Measurements from ENCODE around the gene ANKRD37.

ANKRD37 gene

GRCh38 chr4:185424905-185425646 lies 28.4 kb downstream of the ANKRD37 start:
- DNase-seq, result peak; percentile 37
- H3K4me1 Mint-ChIP-seq (ENCODE audit: low read depth), result peaks cover 35% of the 10 kb centered on the region
- peak overlapping the region; percentile 83 for H3K4me3 Mint-ChIP-seq
- H3K27me3 Mint-ChIP-seq, result peaks cover 3% of the 10 kb centered on the region
- peaks cover 39% of the 10 kb centered on the region for H3K36me3 Mint-ChIP-seq (ENCODE audit: low read depth)
- peak overlapping the region; percentile 100 for H3K27ac Mint-ChIP-seq
- H3K9me3 Mint-ChIP-seq, result no peaks in the 10 kb centered on the region

- H3K4me3 Mint-ChIP-seq, result peak within 1 kb of the TSS; percentile 83
- H3K36me3 Mint-ChIP-seq (ENCODE audit: low read depth), result peaks cover 33% of the 10 kb centered on the region
- H3K27ac Mint-ChIP-seq, result peak within 1 kb of the TSS; percentile 100
- H3K4me1 Mint-ChIP-seq (ENCODE audit: low read depth), result peaks cover 35% of the 10 kb centered on the region
- no peaks in the 10 kb centered on the region for H3K9me3 Mint-ChIP-seq
- peak; percentile 97 for DNase-seq
- H3K27me3 Mint-ChIP-seq, result peaks cover 3% of the 10 kb centered on the region
Observed at GRCh38 chr4:185425647-185426352, 29.2 kb downstream of the ANKRD37 start, which contains the start of gene UFSP2. Gene UFSP2 (minus strand): TSS chr4:185425964. CDS start chr4:185425868, 96 bp downstream.

- peaks cover 3% of the 10 kb centered on the region for H3K27me3 Mint-ChIP-seq
- DNase-seq, result no peak
- H3K36me3 Mint-ChIP-seq (ENCODE audit: low read depth), result peaks cover 20% of the 10 kb centered on the region
- no peaks in the 10 kb centered on the region for H3K9me3 Mint-ChIP-seq
- peak overlapping the region; percentile 22 for H3K4me3 Mint-ChIP-seq
- no peak overlapping the region for H3K27ac Mint-ChIP-seq
- H3K4me1 Mint-ChIP-seq (ENCODE audit: low read depth), result peaks cover 24% of the 10 kb centered on the region
Observed at GRCh38 chr4:185426960-185427688, 30.5 kb downstream of the ANKRD37 start.

- peaks cover 3% of the 10 kb centered on the region for H3K27me3 Mint-ChIP-seq
- peaks cover 12% of the 10 kb centered on the region for H3K36me3 Mint-ChIP-seq (ENCODE audit: low read depth)
- no peak overlapping the region for H3K4me3 Mint-ChIP-seq
- no peak overlapping the region for H3K27ac Mint-ChIP-seq
- H3K9me3 Mint-ChIP-seq, result no peaks in the 10 kb centered on the region
- DNase-seq, result no peak
- H3K4me1 Mint-ChIP-seq (ENCODE audit: low read depth), result peaks cover 9% of the 10 kb centered on the region
Observed at GRCh38 chr4:185429660-185430059, 33.0 kb downstream of the ANKRD37 start.

GRCh38 chr4:185435466-185435865 lies 38.8 kb downstream of the ANKRD37 start:
- no peaks in the 10 kb centered on the region for H3K4me1 Mint-ChIP-seq (ENCODE audit: low read depth)
- H3K9me3 Mint-ChIP-seq, result no peaks in the 10 kb centered on the region
- H3K36me3 Mint-ChIP-seq (ENCODE audit: low read depth), result no peaks in the 10 kb centered on the region
- H3K4me3 Mint-ChIP-seq, result no peak overlapping the region
- no peak for DNase-seq
- H3K27me3 Mint-ChIP-seq, result peaks cover 2% of the 10 kb centered on the region
- no peak overlapping the region for H3K27ac Mint-ChIP-seq

- no peaks in the 10 kb centered on the region for H3K4me1 Mint-ChIP-seq (ENCODE audit: low read depth)
- no peaks in the 10 kb centered on the region for H3K9me3 Mint-ChIP-seq
- no peak for DNase-seq
- H3K27ac Mint-ChIP-seq, result no peak overlapping the region
- peaks cover 2% of the 10 kb centered on the region for H3K27me3 Mint-ChIP-seq
- H3K36me3 Mint-ChIP-seq (ENCODE audit: low read depth), result no peaks in the 10 kb centered on the region
- no peak overlapping the region for H3K4me3 Mint-ChIP-seq
Observed at GRCh38 chr4:185437809-185438208, 41.2 kb downstream of the ANKRD37 start.

- H3K4me1 Mint-ChIP-seq (ENCODE audit: low read depth), result no peaks in the 10 kb centered on the region
- no peak overlapping the region for H3K4me3 Mint-ChIP-seq
- DNase-seq, result no peak
- H3K36me3 Mint-ChIP-seq (ENCODE audit: low read depth), result no peaks in the 10 kb centered on the region
- no peaks in the 10 kb centered on the region for H3K9me3 Mint-ChIP-seq
- H3K27me3 Mint-ChIP-seq, result no peaks in the 10 kb centered on the region
- no peak overlapping the region for H3K27ac Mint-ChIP-seq
Observed at GRCh38 chr4:185441479-185441878, 44.8 kb downstream of the ANKRD37 start.

GRCh38 chr4:185445209-185445608 lies 48.6 kb downstream of the ANKRD37 start:
- Mint-ChIP-seq H3K4me1 (ENCODE audit: low read depth) (no peaks in the 10 kb centered on the region), H3K4me3 (no peak overlapping the region), H3K27ac (no peak overlapping the region), H3K36me3 (ENCODE audit: low read depth) (no peaks in the 10 kb centered on the region), H3K9me3 (no peaks in the 10 kb centered on the region), H3K27me3 (peaks cover 6% of the 10 kb centered on the region)
- no peak for DNase-seq

Measured in activated T-cell treated with anti-CD3 and anti-CD28 coated beads, Interleukin-2, amount 50 U/mL, for 24 hours (primary cell).